Smooth muscle cell of bladder (primary cell): ENCODE data around the gene C1orf52. TPM values are rescaled to one million over a fixed set of nuclear protein-coding genes. Genes with fewer than 3 reads are reported as not detected.

ENCODE experiments used
- total RNA-seq: library from RNA; depleted of rRNA; stranded (reverse); fragments of >200 nt; gene quantifications from 2 replicates; pipeline ENCODE4 v1.2.3, GENCODE V29; 2014

The C1orf52 gene
- total RNA-seq: 10.7 and 20.6 TPM in 2 replicates

GRCh38 chr1:85259118-85259911 lies at the start of gene C1orf52:
TSS of gene C1orf52 (minus strand) at chr1:85259662. CDS start at chr1:85259633, 29 bp downstream.

GRCh38 chr1:85276215-85276977 lies 16.9 kb upstream of the C1orf52 start, which contains the start of gene BCL10:
TSS of gene BCL10 (minus strand) at chr1:85276632. CDS start at chr1:85276352, 280 bp downstream.

DNA sequence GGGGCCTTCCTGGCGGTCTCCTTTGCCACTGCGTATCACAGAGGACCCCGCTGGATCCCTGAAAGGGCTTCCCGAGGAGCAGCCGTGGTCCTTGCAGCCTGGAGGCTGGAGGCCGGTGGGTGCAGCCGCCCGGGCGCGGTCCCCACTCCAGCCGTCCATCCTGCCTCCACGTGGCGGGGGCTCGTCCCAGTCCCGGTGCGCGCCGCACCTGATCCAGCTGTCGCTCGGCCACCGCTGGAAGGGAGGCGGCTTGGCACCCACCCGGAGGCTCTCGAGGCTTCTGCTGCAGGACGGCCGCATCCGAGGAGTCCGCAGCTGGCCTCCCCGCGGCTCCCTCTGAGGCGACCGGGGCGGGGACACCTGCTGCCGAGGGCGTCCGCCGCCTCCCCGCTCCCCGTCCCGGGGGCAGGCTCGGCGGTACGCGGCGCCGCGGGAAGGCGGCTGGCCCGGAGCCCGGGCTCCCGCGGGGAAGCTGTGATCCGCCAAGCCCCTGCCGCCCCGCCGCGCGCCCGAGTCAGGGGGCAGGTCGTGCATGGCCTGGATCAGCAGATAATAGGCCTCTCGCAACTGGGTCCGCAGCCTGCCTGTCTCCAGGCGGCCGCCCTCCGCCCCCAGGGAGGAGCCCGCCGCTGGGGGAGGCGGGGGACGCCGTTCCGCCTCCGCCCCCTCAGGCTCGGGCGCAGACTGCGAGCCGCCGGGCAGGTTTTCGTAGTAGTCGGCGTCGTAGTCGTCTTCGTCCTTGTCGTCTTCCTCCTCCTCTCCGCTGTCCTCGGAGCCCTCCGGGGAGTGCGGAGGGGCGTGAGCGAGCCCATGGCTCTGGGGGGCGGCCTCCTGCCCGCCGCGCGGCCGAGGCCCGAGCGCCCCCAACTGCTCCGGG lies 58.8 kb downstream of the C1orf52 start, which contains the start of gene SYDE2:
Gene SYDE2 (minus strand): TSS at position 554 of the 877 bp plus-strand sequence. CDS start 20 bp downstream, at position 534.

Other genes starting within 250 kb of the C1orf52 start
- gene MCOLN3, start 211.2 kb downstream of the C1orf52 start, total RNA-seq: 0.28 TPM in 2 replicates
- gene SYDE2, start 58.6 kb downstream of the C1orf52 start, total RNA-seq: 39.5 and 39.8 TPM in 2 replicates
- 15.1 and 15.4 TPM in 2 replicates for gene BCL10, start 17.0 kb upstream of the C1orf52 start, total RNA-seq
- gene DDAH1, start 205.5 kb upstream of the C1orf52 start, total RNA-seq: 26.5 and 36.1 TPM in 2 replicates